H9 (cell line): ENCODE data around the gene MAN1A1. TPM values are rescaled to one million over a fixed set of nuclear protein-coding genes. Genes with fewer than 3 reads are reported as not detected.
A peak's percentile ranks its signal among the peaks of the same experiment; 100 is the strongest.

Source experiments
- DNase-seq: peaks from one replicate; pipeline ENCODE4 v3.0.0-alpha.2; 2017
- H2AFZ ChIP-seq: one replicate; pipeline ENCODE4 v1.6.1; 2013; ENCODE audit warnings: mild to moderate bottlenecking, low read length, control low read depth, moderate library complexity
- H2AK5ac ChIP-seq: 2 replicates; pipeline ENCODE4 v1.6.1; 2013; ENCODE audit warnings: low read length, control low read depth, mixed read lengths; ENCODE audit not compliant: insufficient read length
- H2BK120ac ChIP-seq: one replicate; pipeline ENCODE4 v1.6.1; 2013; ENCODE audit warnings: low read depth, mild to moderate bottlenecking, low read length, control low read depth, inconsistent platforms; ENCODE audit not compliant: poor library complexity, severe bottlenecking
- H2BK12ac ChIP-seq: 2 replicates; pipeline ENCODE4 v1.6.1; 2013; ENCODE audit warnings: low read length, control low read depth, mixed read lengths, low read depth; ENCODE audit not compliant: insufficient read length
- H2BK15ac ChIP-seq: 2 replicates; pipeline ENCODE4 v1.6.1; 2013; ENCODE audit warnings: low read depth, low read length, control low read depth
- H2BK20ac ChIP-seq: one replicate; pipeline ENCODE4 v1.6.1; 2013; ENCODE audit warnings: low read depth, mild to moderate bottlenecking, low read length, control low read depth, inconsistent platforms; ENCODE audit not compliant: poor library complexity, severe bottlenecking
- H2BK5ac ChIP-seq: 2 replicates; pipeline ENCODE4 v1.6.1; 2013; ENCODE audit warnings: low read length, control low read depth, mixed read lengths; ENCODE audit not compliant: insufficient read length
- H3K14ac ChIP-seq: 2 replicates; pipeline ENCODE4 v1.6.1; 2013; ENCODE audit warnings: low read length, control low read depth; ENCODE audit not compliant: insufficient read depth
- H3K18ac ChIP-seq: 2 replicates; pipeline ENCODE4 v1.6.1; 2013; ENCODE audit warnings: low read depth, mild to moderate bottlenecking, mixed read lengths, low read length, control low read depth; ENCODE audit not compliant: insufficient read length
- H3K23ac ChIP-seq: 2 replicates; pipeline ENCODE4 v1.6.1; 2013; ENCODE audit warnings: low read length, control low read depth, mixed read lengths, low read depth; ENCODE audit not compliant: insufficient read length
- H3K23me2 ChIP-seq: 2 replicates; pipeline ENCODE4 v1.6.1; 2013; ENCODE audit warnings: low read depth, mild to moderate bottlenecking, mixed read lengths, low read length, control low read depth; ENCODE audit not compliant: insufficient read length, poor library complexity, severe bottlenecking
- H3K27ac ChIP-seq: 2 replicates; pipeline ENCODE4 v1.5.1; 2013; ENCODE audit warnings: low read length, control low read depth, mixed read lengths, low read depth; ENCODE audit not compliant: insufficient read length
- H3K27me3 ChIP-seq: 2 replicates; pipeline ENCODE4 v1.6.1; 2013; ENCODE audit warnings: low read length, control low read depth, inconsistent platforms; ENCODE audit not compliant: insufficient read depth
- H3K4ac ChIP-seq: 2 replicates; pipeline ENCODE4 v1.6.1; 2013; ENCODE audit warnings: low read depth, mild to moderate bottlenecking, control low read depth, inconsistent platforms, low read length, moderate library complexity
- H3K4me1 ChIP-seq: 2 replicates; pipeline ENCODE4 v1.6.1; 2013; ENCODE audit warnings: low read length, control low read depth, inconsistent platforms; ENCODE audit not compliant: insufficient read depth
- H3K4me2 ChIP-seq: 2 replicates; pipeline ENCODE4 v1.6.1; 2013; ENCODE audit warnings: low read length, control low read depth, mixed read lengths; ENCODE audit not compliant: insufficient read length, insufficient read depth
- H3K56ac ChIP-seq: 2 replicates; pipeline ENCODE4 v1.6.1; 2013; ENCODE audit warnings: low read depth, mild to moderate bottlenecking, mixed read lengths, low read length, control low read depth; ENCODE audit not compliant: insufficient read length
- H3K79me1 ChIP-seq: 2 replicates; pipeline ENCODE4 v1.6.1; 2013; ENCODE audit warnings: low read depth, mild to moderate bottlenecking, moderate library complexity, low read length, control low read depth, inconsistent platforms; ENCODE audit not compliant: insufficient read depth, poor library complexity, severe bottlenecking
- H3K79me2 ChIP-seq: 2 replicates; pipeline ENCODE4 v1.6.1; 2013; ENCODE audit warnings: low read length, control low read depth, inconsistent platforms; ENCODE audit not compliant: insufficient read depth
- H3K9ac ChIP-seq: 2 replicates; pipeline ENCODE4 v1.6.1; 2013; ENCODE audit warnings: low read length, control low read depth, mixed read lengths; ENCODE audit not compliant: insufficient read length; ENCODE audit errors: extremely low read depth
- H3K9me3 ChIP-seq: one replicate; pipeline ENCODE4 v1.6.1; 2013; ENCODE audit warnings: low read depth, low read length, inconsistent platforms; ENCODE audit not compliant: control insufficient read depth
- H3T11ph ChIP-seq: one replicate; pipeline ENCODE4 v1.6.1; 2013; ENCODE audit warnings: mild to moderate bottlenecking, low read length, control low read depth, inconsistent platforms
- H4K20me1 ChIP-seq: one replicate; pipeline ENCODE4 v1.6.1; 2013; ENCODE audit not compliant: control insufficient read depth, insufficient read length, insufficient read depth
- H4K5ac ChIP-seq: 2 replicates; pipeline ENCODE4 v1.6.1; 2013; ENCODE audit warnings: low read depth, mild to moderate bottlenecking, mixed read lengths, low read length, control low read depth; ENCODE audit not compliant: insufficient read length
- H4K8ac ChIP-seq: replicated peaks from 2 replicates; pipeline ENCODE4 v1.6.1; 2013; ENCODE audit warnings: low read length, control low read depth, mixed read lengths, low read depth; ENCODE audit not compliant: insufficient read length
- H4K91ac ChIP-seq: 2 replicates; pipeline ENCODE4 v1.6.1; 2013; ENCODE audit warnings: low read depth, mild to moderate bottlenecking, moderate library complexity, mixed read lengths, low read length, control low read depth; ENCODE audit not compliant: insufficient read length
- H3K27ac Mint-ChIP-seq, 3 experiments: 2 replicates in 2 of 3; 3 replicates in 1 of 3; pipeline ENCODE4 v1.8.0; 2020 to 2021; ENCODE audit warnings: mixed read lengths in 3 of 3, mild to moderate bottlenecking in 1 of 3, moderate library complexity in 1 of 3
- H3K27me3 Mint-ChIP-seq: 2 replicates; pipeline ENCODE4 v1.8.0; 2021; ENCODE audit warnings: low read depth, mild to moderate bottlenecking, moderate library complexity, mixed read lengths
- H3K36me3 Mint-ChIP-seq, 3 experiments: 2 replicates in 2 of 3; 3 replicates in 1 of 3; pipeline ENCODE4 v1.8.0; 2020 to 2021; ENCODE audit warnings: low read depth in 3 of 3, mixed read lengths in 3 of 3; ENCODE audit not compliant: insufficient read depth in 1 of 3
- H3K4me1 Mint-ChIP-seq, 2 experiments: 2 replicates each; pipeline ENCODE4 v1.8.0; 2020; ENCODE audit warnings: mixed read lengths in 2 of 2
- H3K4me3 Mint-ChIP-seq, 2 experiments: 2 replicates in 1 of 2; 3 replicates in 1 of 2; pipeline ENCODE4 v1.8.0; 2020 to 2021; ENCODE audit warnings: mild to moderate bottlenecking in 2 of 2, mixed read lengths in 2 of 2, moderate library complexity in 1 of 2
- H3K9me3 Mint-ChIP-seq, 2 experiments: 2 replicates in 1 of 2; 3 replicates in 1 of 2; pipeline ENCODE4 v1.8.0; 2020; ENCODE audit warnings: mild to moderate bottlenecking in 2 of 2, mixed read lengths in 2 of 2, moderate library complexity in 1 of 2
- CTCF ChIP-seq: fragments of 200-600 bp; sonication (generic); conservative IDR thresholded peaks from 3 replicates; pipeline ENCODE4 v1.8.0; 2021; ENCODE audit warnings: antibody characterized with exemption, mild to moderate bottlenecking
- WGBS: extraction: QIAGEN DNeasy Blood & Tissue Kit; methylation state at CpG from one replicate; pipeline ENCODE4 v1.1.7; 2013; ENCODE audit warnings: missing lambda C conversion rate, low lambda C conversion rate, mixed read lengths; ENCODE audit not compliant: insufficient read length; ENCODE audit errors: extremely low coverage; 5-methylcytosine and 5-hydroxymethylcytosine counted together
- total RNA-seq: library from RNA; stranded (reverse); gene quantifications from 2 replicates; pipeline ENCODE4 v1.2.1, GENCODE V29; 2021

MAN1A1 gene
- total RNA-seq, 1 experiment from 2014 or later = 1.6 TPM

- WGBS = no CpG with 5 or more reads among the region's 6 CpGs
- Histone ChIP-seq H3K23me2 (no peaks in the 10 kb centered on the region), H3K27ac (no peak overlapping the region), H3K56ac (no peak overlapping the region), H3K4me1 (no peaks in the 10 kb centered on the region; the same call in 1 of the 2 replicates), H2AK5ac (no peak overlapping the region), H3T11ph (no peak overlapping the region), H3K18ac (no peak overlapping the region), H3K4me2 (no peak overlapping the region), H4K8ac (no peak overlapping the region), H3K9ac (no peak overlapping the region), H4K91ac (no peak overlapping the region), H4K5ac (no peak overlapping the region), H3K79me2 (no peaks in the 10 kb centered on the region), H2BK12ac (no peak overlapping the region), H4K20me1 (no peaks in the 10 kb centered on the region), H3K27me3 (no peaks in the 10 kb centered on the region), H2BK120ac (no peak overlapping the region), H2BK5ac (no peak overlapping the region), H3K9me3 (no peaks in the 10 kb centered on the region), H2BK20ac (no peak overlapping the region), H3K4ac (no peak overlapping the region), H2BK15ac (no peak overlapping the region), H3K23ac (no peak overlapping the region), H2AFZ (no peak overlapping the region), H3K14ac (no peak overlapping the region), H3K79me1 (no peaks in the 10 kb centered on the region)
- Mint-ChIP-seq H3K4me3 (no peak overlapping the region), H3K9me3 (no peaks in the 10 kb centered on the region), H3K27me3 (peaks cover 2% of the 10 kb centered on the region), H3K36me3 (no peaks in the 10 kb centered on the region), H3K27ac (0 out of 7 replicates have a peak overlapping the region, but pooled peaks of 1 of the 3 experiments have one; percentile 49), H3K4me1 (peaks cover 6 to 12% of the 10 kb centered on the region in 2 experiments)
- no peak for TF ChIP-seq CTCF
- no peak for DNase-seq
These were observed 19.4 kb upstream of the MAN1A1 start for GRCh38 chr6:119368921-119369320.
